ENCODE data around the gene CGREF1. TPM values are rescaled to one million over a fixed set of nuclear protein-coding genes. Genes with fewer than 3 reads are reported as not detected.

Gene CGREF1
- total RNA-seq, 1 experiment from 2014 or later: 4.0 TPM

DNA sequence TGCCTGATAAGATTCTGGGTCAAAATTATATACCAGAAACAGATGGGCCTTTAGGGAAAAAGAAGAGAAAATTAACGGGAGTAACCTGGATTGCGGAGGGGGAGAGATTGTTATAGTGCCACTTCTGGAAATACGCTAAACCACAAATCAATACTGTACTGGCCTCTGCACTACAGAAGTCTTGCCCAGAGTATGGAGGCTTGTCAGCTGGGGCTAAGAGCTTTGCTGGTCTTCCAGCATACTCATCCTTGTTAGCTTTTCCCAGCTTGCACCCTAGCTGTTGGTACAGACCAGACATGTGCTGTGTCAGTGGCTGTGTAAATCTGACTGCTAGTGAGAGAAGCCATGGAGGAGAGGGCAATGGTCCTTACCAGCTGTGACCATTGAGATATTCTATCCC is 58.6 kb downstream of the CGREF1 start (continued):
- TF ChIP-seq, protein P1, sequence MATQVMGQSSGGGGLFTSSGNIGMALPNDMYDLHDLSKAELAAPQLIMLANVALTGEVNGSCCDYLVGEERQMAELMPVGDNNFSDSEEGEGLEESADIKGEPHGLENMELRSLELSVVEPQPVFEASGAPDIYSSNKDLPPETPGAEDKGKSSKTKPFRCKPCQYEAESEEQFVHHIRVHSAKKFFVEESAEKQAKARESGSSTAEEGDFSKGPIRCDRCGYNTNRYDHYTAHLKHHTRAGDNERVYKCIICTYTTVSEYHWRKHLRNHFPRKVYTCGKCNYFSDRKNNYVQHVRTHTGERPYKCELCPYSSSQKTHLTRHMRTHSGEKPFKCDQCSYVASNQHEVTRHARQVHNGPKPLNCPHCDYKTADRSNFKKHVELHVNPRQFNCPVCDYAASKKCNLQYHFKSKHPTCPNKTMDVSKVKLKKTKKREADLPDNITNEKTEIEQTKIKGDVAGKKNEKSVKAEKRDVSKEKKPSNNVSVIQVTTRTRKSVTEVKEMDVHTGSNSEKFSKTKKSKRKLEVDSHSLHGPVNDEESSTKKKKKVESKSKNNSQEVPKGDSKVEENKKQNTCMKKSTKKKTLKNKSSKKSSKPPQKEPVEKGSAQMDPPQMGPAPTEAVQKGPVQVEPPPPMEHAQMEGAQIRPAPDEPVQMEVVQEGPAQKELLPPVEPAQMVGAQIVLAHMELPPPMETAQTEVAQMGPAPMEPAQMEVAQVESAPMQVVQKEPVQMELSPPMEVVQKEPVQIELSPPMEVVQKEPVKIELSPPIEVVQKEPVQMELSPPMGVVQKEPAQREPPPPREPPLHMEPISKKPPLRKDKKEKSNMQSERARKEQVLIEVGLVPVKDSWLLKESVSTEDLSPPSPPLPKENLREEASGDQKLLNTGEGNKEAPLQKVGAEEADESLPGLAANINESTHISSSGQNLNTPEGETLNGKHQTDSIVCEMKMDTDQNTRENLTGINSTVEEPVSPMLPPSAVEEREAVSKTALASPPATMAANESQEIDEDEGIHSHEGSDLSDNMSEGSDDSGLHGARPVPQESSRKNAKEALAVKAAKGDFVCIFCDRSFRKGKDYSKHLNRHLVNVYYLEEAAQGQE (IDR thresholded peaks at IDR 0.05; ENCODE audit: low read depth): no peak

DNA sequence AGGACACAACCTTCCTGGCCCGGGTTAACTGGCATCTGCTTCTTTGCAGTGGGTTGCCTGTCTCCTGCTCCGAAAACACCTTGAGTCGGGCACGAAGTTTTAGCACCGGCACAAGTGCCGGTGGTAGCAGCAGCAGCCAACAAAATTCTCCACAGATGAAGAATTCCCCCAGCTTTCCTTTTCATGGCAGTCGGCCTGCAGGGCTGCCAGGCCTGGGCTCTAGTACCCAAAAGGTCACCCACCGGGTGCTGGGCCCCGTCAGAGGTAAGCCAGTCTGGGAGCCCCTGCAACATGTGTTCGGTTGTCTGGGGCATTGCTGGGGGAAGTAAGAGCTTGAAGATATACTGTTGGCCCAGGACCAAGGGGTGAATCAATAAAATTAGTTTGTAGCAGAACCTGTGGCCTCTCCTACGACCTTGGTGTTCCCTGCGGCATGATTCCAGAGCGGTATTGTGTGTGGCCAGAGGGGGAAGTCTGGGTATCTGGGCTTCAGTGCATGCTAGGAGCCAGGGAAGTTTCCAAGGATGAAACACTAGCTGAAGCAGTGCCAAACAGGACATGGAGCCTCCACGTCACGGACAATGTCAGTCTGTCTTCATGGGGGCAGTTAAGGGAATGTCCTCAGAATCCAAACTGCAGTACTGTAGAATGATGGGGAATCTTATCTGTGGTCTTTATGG is 59.6 kb downstream of the CGREF1 start:
- ChIA-PET RAD21 (ENCODE audit: low non-redundant PET in 1 of 2, low total read pairs in 2 of 2, uncharacterized antibody in 2 of 2, unreplicated experiment in 2 of 2) (no interaction called here), CTCF (no interaction called here), POLR2A (interaction anchor here (1.1 kb wide), 1 partner anchor 9 kb away, joined by 3 read pairs; no protein-coding TSS in a partner anchor)
- no peak overlapping the region for H2AFZ ChIP-seq (ENCODE audit: low read depth, low read length, poor library complexity, severe bottlenecking)
- peaks cover 9 to 17% of the 10 kb centered on the region in 2 experiments; a peak in 2 of 4 replicates for H3K36me3 ChIP-seq (ENCODE audit: control insufficient read depth in 1 of 2, insufficient read depth in 2 of 2, low read length in 2 of 2)
- H3K79me2 ChIP-seq (ENCODE audit: insufficient read depth, low read length): no peaks in the 10 kb centered on the region
- no peak overlapping the region for H3K27ac ChIP-seq (ENCODE audit: low read depth, low read length)
- no peaks in the 10 kb centered on the region for H3K9me3 ChIP-seq (ENCODE audit: control insufficient read depth in 1 of 2, insufficient read depth in 1 of 2, low read depth in 1 of 2, low read length in 2 of 2)
- ATAC-seq (no peak), DNase-seq (ENCODE audit: low read depth, low spot score) (no peak)
- no peak overlapping the region for H3K4me2 ChIP-seq (ENCODE audit: low read length)
- no peaks in the 10 kb centered on the region for H3K27me3 ChIP-seq (ENCODE audit: insufficient read depth, low read length)
- no peak overlapping the region for H3K4me3 ChIP-seq (replicated peaks in 1 of 2; ENCODE audit: low read depth in 1 of 2, low read length in 2 of 2)
- H3K4me1 ChIP-seq (ENCODE audit: control insufficient read depth in 1 of 2, insufficient read depth in 2 of 2, low read length in 2 of 2): no peaks in the 10 kb centered on the region
- no TSS peak for BruUV-seq (replicated peaks)
- intact Hi-C loops (cut with micrococcal nuclease): no loop called here
- no peak overlapping the region for H3K9ac ChIP-seq (ENCODE audit: low read length)
- H4K20me1 ChIP-seq (ENCODE audit: insufficient read depth): no peaks in the 10 kb centered on the region
- H3K9me2 ChIP-seq (ENCODE audit: insufficient read depth): no peaks in the 10 kb centered on the region
- TF ChIP-seq EZH2 (IDR thresholded peaks at IDR 0.05) (no peak), SP1 (IDR thresholded peaks at IDR 0.05; ENCODE audit: low read depth) (no peak), EZH2phosphoT487 (IDR thresholded peaks at IDR 0.05; ENCODE audit: borderline replicate concordance) (no peak), EGR1 (IDR thresholded peaks at IDR 0.05; ENCODE audit: low read depth) (no peak), FOSL1 (IDR thresholded peaks at IDR 0.05; ENCODE audit: low read depth) (no peak), SIN3A (IDR thresholded peaks at IDR 0.05; ENCODE audit: low read depth) (no peak), RAD21 (IDR thresholded peaks at IDR 0.05; ENCODE audit: low read depth) (no peak), ZNF274 (IDR thresholded peaks at IDR 0.05; ENCODE audit: low read depth, low read length) (no peak), CBX3 (IDR thresholded peaks at IDR 0.05; ENCODE audit: low read depth) (no peak), SRF (IDR thresholded peaks at IDR 0.05; ENCODE audit: low read depth) (no peak), ELF1 (IDR thresholded peaks at IDR 0.05; ENCODE audit: borderline replicate concordance, low read depth) (no peak), YY1 (IDR thresholded peaks at IDR 0.05; ENCODE audit: extremely low read depth, insufficient replicate concordance, low read depth, low read length) (no peak), CEBPB (IDR thresholded peaks at IDR 0.05; ENCODE audit: low read depth) (no peak), ZBTB33 (IDR thresholded peaks at IDR 0.05; ENCODE audit: extremely low read depth, insufficient replicate concordance, low read length) (no peak), POLR2A (IDR thresholded peaks at IDR 0.05; ENCODE audit: borderline replicate concordance, extremely low read depth, insufficient read depth, insufficient read length) (no peak), TCF7L2 (IDR thresholded peaks at IDR 0.05; ENCODE audit: borderline replicate concordance, extremely low read depth, insufficient read depth, insufficient read length) (no peak), MAX (IDR thresholded peaks at IDR 0.05) (no peak)

Measured in HCT116 (cell line).